Measurements from ENCODE around the gene SKAP1.
"Not testable (repeated sequence)": the region's sequence is repeated elsewhere in the genome, so short reads cannot be mapped to it uniquely, and the experiment has no call there.

The SKAP1 gene

GRCh38 chr17:48207776-48208544, 222.1 kb downstream of the SKAP1 start:
- Histone ChIP-seq H3K27ac (replicated peaks; ENCODE audit: low read length) (no peak overlapping the region), H2AK5ac (ENCODE audit: low read depth, low read length) (no peak overlapping the region), H3K27me3 (ENCODE audit: control insufficient read depth in 3 of 3, insufficient read depth in 3 of 3, low read depth in 1 of 3, low read length in 3 of 3) (peaks cover 0 to 55% (median 0%) of the 10 kb centered on the region in 3 experiments), H3K36me3 (replicated peaks in 1 of 2; ENCODE audit: control insufficient read depth in 2 of 2, insufficient read depth in 2 of 2, low read length in 2 of 2) (no peaks in the 10 kb centered on the region), H3K23ac (ENCODE audit: low read depth, low read length, poor library complexity) (no peak overlapping the region), H2AFZ (ENCODE audit: low read length) (no peak overlapping the region), H3K14ac (ENCODE audit: low read length) (no peak overlapping the region), H4K91ac (ENCODE audit: low read depth, low read length, poor library complexity) (no peak overlapping the region), H3K9ac (ENCODE audit: low read depth, low read length, poor library complexity) (no peak overlapping the region), H2BK5ac (ENCODE audit: low read length) (no peak overlapping the region), H2BK15ac (ENCODE audit: low read length) (no peak overlapping the region), H3K79me1 (ENCODE audit: low read depth, low read length) (no peaks in the 10 kb centered on the region), H4K8ac (ENCODE audit: low read depth, low read length) (no peak overlapping the region), H3K4ac (ENCODE audit: low read length) (no peak overlapping the region), H2BK120ac (ENCODE audit: low read depth, low read length) (no peak overlapping the region), H3K4me1 (ENCODE audit: control insufficient read depth in 2 of 2, insufficient read depth in 1 of 2, low read depth in 1 of 2, low read length in 2 of 2) (no peaks in the 10 kb centered on the region), H3K18ac (ENCODE audit: low read length) (no peak overlapping the region), H3K9me3 (replicated peaks in 1 of 2; ENCODE audit: control insufficient read depth in 2 of 2, insufficient read depth in 1 of 2, low read depth in 1 of 2, low read length in 2 of 2) (no peaks in the 10 kb centered on the region), H3K4me3 (ENCODE audit: low read length in 2 of 2) (no peak overlapping the region), H2BK12ac (ENCODE audit: low read length) (no peak overlapping the region), H3K4me2 (ENCODE audit: insufficient read depth, low read length, poor library complexity, severe bottlenecking) (no peak overlapping the region)
- no CpG with 5 or more reads among the region's 7 CpGs for WGBS, 2 donors (ENCODE audit: extremely low coverage in 2 of 2, insufficient read length in 2 of 2, insufficient replicate concordance in 1 of 2)
- no peak for DNase-seq (ENCODE audit: low spot score)

- not testable (repeated sequence) for H2AK5ac ChIP-seq (ENCODE audit: low read depth, low read length); H2BK120ac ChIP-seq (ENCODE audit: low read depth, low read length); H3K23ac ChIP-seq (ENCODE audit: low read depth, low read length, poor library complexity); H3K36me3 ChIP-seq (replicated peaks in 1 of 2; ENCODE audit: control insufficient read depth in 2 of 2, insufficient read depth in 2 of 2, low read length in 2 of 2); H3K4me1 ChIP-seq (ENCODE audit: control insufficient read depth in 2 of 2, insufficient read depth in 1 of 2, low read depth in 1 of 2, low read length in 2 of 2); H3K4me3 ChIP-seq (ENCODE audit: low read length in 2 of 2); H2BK12ac ChIP-seq (ENCODE audit: low read length); H4K91ac ChIP-seq (ENCODE audit: low read depth, low read length, poor library complexity); H3K4me2 ChIP-seq (ENCODE audit: insufficient read depth, low read length, poor library complexity, severe bottlenecking); H2BK15ac ChIP-seq (ENCODE audit: low read length); H3K9ac ChIP-seq (ENCODE audit: low read depth, low read length, poor library complexity); H3K27ac ChIP-seq (replicated peaks; ENCODE audit: low read length); H2BK5ac ChIP-seq (ENCODE audit: low read length); H3K9me3 ChIP-seq (replicated peaks in 1 of 2; ENCODE audit: control insufficient read depth in 2 of 2, insufficient read depth in 1 of 2, low read depth in 1 of 2, low read length in 2 of 2); H3K79me1 ChIP-seq (ENCODE audit: low read depth, low read length); H4K8ac ChIP-seq (ENCODE audit: low read depth, low read length); H3K4ac ChIP-seq (ENCODE audit: low read length); H3K18ac ChIP-seq (ENCODE audit: low read length); H2AFZ ChIP-seq (ENCODE audit: low read length); H3K14ac ChIP-seq (ENCODE audit: low read length); DNase-seq (ENCODE audit: low spot score)
- peaks cover 0 to 55% (median 0%) of the 10 kb centered on the region in 3 experiments for H3K27me3 ChIP-seq (ENCODE audit: control insufficient read depth in 3 of 3, insufficient read depth in 3 of 3, low read depth in 1 of 3, low read length in 3 of 3)
- WGBS, 2 donors (ENCODE audit: extremely low coverage in 2 of 2, insufficient read length in 2 of 2, insufficient replicate concordance in 1 of 2) = no CpG with 5 or more reads among the region's 4 CpGs
Observed at GRCh38 chr17:48207036-48207435, 223.0 kb downstream of the SKAP1 start.

GRCh38 chr17:48202959-48203358, 227.1 kb downstream of the SKAP1 start:
- H3K14ac ChIP-seq (ENCODE audit: low read length) = no peak overlapping the region

GRCh38 chr17:48198950-48199541, 231.0 kb downstream of the SKAP1 start:
- Histone ChIP-seq H4K91ac (ENCODE audit: low read depth, low read length, poor library complexity) (no peak overlapping the region), H2BK120ac (ENCODE audit: low read depth, low read length) (no peak overlapping the region), H3K4ac (ENCODE audit: low read length) (no peak overlapping the region), H3K14ac (ENCODE audit: low read length) (no peak overlapping the region), H3K9ac (ENCODE audit: low read depth, low read length, poor library complexity) (no peak overlapping the region), H3K36me3 (replicated peaks in 1 of 2; ENCODE audit: control insufficient read depth in 2 of 2, insufficient read depth in 2 of 2, low read length in 2 of 2) (no peaks in the 10 kb centered on the region), H3K23ac (ENCODE audit: low read depth, low read length, poor library complexity) (no peak overlapping the region), H3K18ac (ENCODE audit: low read length) (no peak overlapping the region), H3K79me1 (ENCODE audit: low read depth, low read length) (no peaks in the 10 kb centered on the region), H3K27me3 (ENCODE audit: control insufficient read depth in 3 of 3, insufficient read depth in 3 of 3, low read depth in 1 of 3, low read length in 3 of 3) (peaks cover 0 to 47% (median 0%) of the 10 kb centered on the region in 3 experiments), H2BK5ac (ENCODE audit: low read length) (no peak overlapping the region), H2BK15ac (ENCODE audit: low read length) (no peak overlapping the region), H3K9me3 (replicated peaks in 1 of 2; ENCODE audit: control insufficient read depth in 2 of 2, insufficient read depth in 1 of 2, low read depth in 1 of 2, low read length in 2 of 2) (no peaks in the 10 kb centered on the region), H3K4me2 (ENCODE audit: insufficient read depth, low read length, poor library complexity, severe bottlenecking) (no peak overlapping the region), H3K27ac (replicated peaks; ENCODE audit: low read length) (no peak overlapping the region), H3K4me1 (ENCODE audit: control insufficient read depth in 2 of 2, insufficient read depth in 1 of 2, low read depth in 1 of 2, low read length in 2 of 2) (peaks cover 3 to 7% of the 10 kb centered on the region in 2 donors), H2BK12ac (ENCODE audit: low read length) (no peak overlapping the region), H2AFZ (ENCODE audit: low read length) (no peak overlapping the region), H4K8ac (ENCODE audit: low read depth, low read length) (no peak overlapping the region), H3K4me3 (ENCODE audit: low read length in 2 of 2) (no peak overlapping the region), H2AK5ac (ENCODE audit: low read depth, low read length) (no peak overlapping the region)
- DNase-seq (ENCODE audit: low spot score) = no peak
- WGBS, 2 donors (ENCODE audit: extremely low coverage in 2 of 2, insufficient read length in 2 of 2, insufficient replicate concordance in 1 of 2) = no CpG with 5 or more reads among the region's 6 CpGs

More at GRCh38 chr17:48202959-48203358, 227.1 kb downstream of the SKAP1 start:
- Histone ChIP-seq H2BK120ac (ENCODE audit: low read depth, low read length) (no peak overlapping the region), H4K8ac (ENCODE audit: low read depth, low read length) (no peak overlapping the region), H2BK5ac (ENCODE audit: low read length) (no peak overlapping the region), H3K4ac (ENCODE audit: low read length) (no peak overlapping the region), H3K4me3 (ENCODE audit: low read length in 2 of 2) (no peak overlapping the region), H3K27ac (replicated peaks; ENCODE audit: low read length) (no peak overlapping the region), H3K23ac (ENCODE audit: low read depth, low read length, poor library complexity) (no peak overlapping the region), H2BK15ac (ENCODE audit: low read length) (no peak overlapping the region), H3K4me1 (ENCODE audit: control insufficient read depth in 2 of 2, insufficient read depth in 1 of 2, low read depth in 1 of 2, low read length in 2 of 2) (no peaks in the 10 kb centered on the region), H3K27me3 (ENCODE audit: control insufficient read depth in 3 of 3, insufficient read depth in 3 of 3, low read depth in 1 of 3, low read length in 3 of 3) (peaks cover 0 to 38% (median 0%) of the 10 kb centered on the region in 3 experiments), H2AK5ac (ENCODE audit: low read depth, low read length) (no peak overlapping the region), H3K18ac (ENCODE audit: low read length) (no peak overlapping the region), H3K79me1 (ENCODE audit: low read depth, low read length) (no peaks in the 10 kb centered on the region), H3K9me3 (replicated peaks in 1 of 2; ENCODE audit: control insufficient read depth in 2 of 2, insufficient read depth in 1 of 2, low read depth in 1 of 2, low read length in 2 of 2) (no peaks in the 10 kb centered on the region), H2BK12ac (ENCODE audit: low read length) (no peak overlapping the region), H3K36me3 (replicated peaks in 1 of 2; ENCODE audit: control insufficient read depth in 2 of 2, insufficient read depth in 2 of 2, low read length in 2 of 2) (no peaks in the 10 kb centered on the region), H2AFZ (ENCODE audit: low read length) (no peak overlapping the region), H3K4me2 (ENCODE audit: insufficient read depth, low read length, poor library complexity, severe bottlenecking) (no peak overlapping the region), H3K9ac (ENCODE audit: low read depth, low read length, poor library complexity) (no peak overlapping the region), H4K91ac (ENCODE audit: low read depth, low read length, poor library complexity) (no peak overlapping the region)
- WGBS, 2 donors (ENCODE audit: extremely low coverage in 2 of 2, insufficient read length in 2 of 2, insufficient replicate concordance in 1 of 2) = no CpG with 5 or more reads among the region's 2 CpGs
- no peak for DNase-seq (ENCODE audit: low spot score)
